Measurements from ENCODE around the gene CBFA2T3. TPM values are rescaled to one million over a fixed set of nuclear protein-coding genes. Genes with fewer than 3 reads are reported as not detected.

CBFA2T3 gene
- total RNA-seq, 4 donors from 2014 or later = 4.0 to 18.5 (median 5.5) TPM

- Histone ChIP-seq H3K27me3 (peaks cover 5% of the 10 kb centered on the region), H3K9me3 (no peaks in the 10 kb centered on the region), H3K36me3 (no peaks in the 10 kb centered on the region), H3K4me1 (no peaks in the 10 kb centered on the region), H3K27ac (no peak overlapping the region), H3K4me3 (no peak overlapping the region)
- 86% methylated on average over 21 of the region's 23 CpGs; no CpG with 5 or more reads in 1 of the 2 donors for WGBS, 2 donors (ENCODE audit: low coverage in 1 of 2)
- in situ Hi-C loops (cut with MboI; ENCODE audit: low pct_ligation_motif_present in 1 of 4, low pct_unique_long_range_greater_than_20kb in 1 of 4, low sequenced_read_pairs in 3 of 4) (no loop called here), intact Hi-C loops (cut with DNase I; ENCODE audit: low total_unique reads) (no loop called here)
- no peak for DNase-seq
- TF ChIP-seq POLR2A (IDR thresholded peaks at IDR 0.05) = no peak
- TF ChIP-seq EP300 (IDR thresholded peaks at IDR 0.05; ENCODE audit: low read depth) = no peak
- no peak for TF ChIP-seq POLR2AphosphoS5 (IDR thresholded peaks at IDR 0.05)
- TF ChIP-seq CTCF (IDR thresholded peaks at IDR 0.05) = no peak
Measured at GRCh38 chr16:88962478-88963152, 14.4 kb downstream of the CBFA2T3 start.

GRCh38 chr16:88961011-88961410 lies 16.0 kb downstream of the CBFA2T3 start:
- intact Hi-C loops (cut with DNase I; ENCODE audit: low total_unique reads) (no loop called here), in situ Hi-C loops (cut with MboI; ENCODE audit: low pct_ligation_motif_present in 1 of 4, low pct_unique_long_range_greater_than_20kb in 1 of 4, low sequenced_read_pairs in 3 of 4) (no loop called here)
- Histone ChIP-seq H3K27ac (no peak overlapping the region), H3K4me3 (no peak overlapping the region), H3K9me3 (no peaks in the 10 kb centered on the region), H3K27me3 (no peaks in the 10 kb centered on the region), H3K36me3 (no peaks in the 10 kb centered on the region), H3K4me1 (no peaks in the 10 kb centered on the region)
- DNase-seq = no peak
- WGBS, 2 donors (ENCODE audit: low coverage in 1 of 2) = 79 to 80% methylated on average over 2 to 9 of the region's 9 CpGs
- TF ChIP-seq POLR2AphosphoS5 (IDR thresholded peaks at IDR 0.05) = no peak
- no peak for TF ChIP-seq EP300 (IDR thresholded peaks at IDR 0.05; ENCODE audit: low read depth)
- no peak for TF ChIP-seq POLR2A (IDR thresholded peaks at IDR 0.05)
- no peak for TF ChIP-seq CTCF (IDR thresholded peaks at IDR 0.05)

- TF ChIP-seq POLR2A (IDR thresholded peaks at IDR 0.05) (no peak), CTCF (IDR thresholded peaks at IDR 0.05) (no peak), EP300 (IDR thresholded peaks at IDR 0.05; ENCODE audit: low read depth) (no peak), POLR2AphosphoS5 (IDR thresholded peaks at IDR 0.05) (no peak)
- in situ Hi-C loops (cut with MboI; ENCODE audit: low pct_ligation_motif_present in 1 of 4, low pct_unique_long_range_greater_than_20kb in 1 of 4, low sequenced_read_pairs in 3 of 4) (no loop called here), intact Hi-C loops (cut with DNase I; ENCODE audit: low total_unique reads) (no loop called here)
- no peaks in the 10 kb centered on the region for H3K36me3 ChIP-seq
- H3K9me3 ChIP-seq = no peaks in the 10 kb centered on the region
- 75 to 80% methylated on average over 2 to 3 of the region's 3 CpGs for WGBS, 2 donors (ENCODE audit: low coverage in 1 of 2)
- no peak for DNase-seq
- no peaks in the 10 kb centered on the region for H3K4me1 ChIP-seq
- H3K27me3 ChIP-seq = no peaks in the 10 kb centered on the region
- H3K27ac ChIP-seq = no peak overlapping the region
- H3K4me3 ChIP-seq = no peak overlapping the region
Measured at GRCh38 chr16:88960516-88960915, 16.5 kb downstream of the CBFA2T3 start.

DNA sequence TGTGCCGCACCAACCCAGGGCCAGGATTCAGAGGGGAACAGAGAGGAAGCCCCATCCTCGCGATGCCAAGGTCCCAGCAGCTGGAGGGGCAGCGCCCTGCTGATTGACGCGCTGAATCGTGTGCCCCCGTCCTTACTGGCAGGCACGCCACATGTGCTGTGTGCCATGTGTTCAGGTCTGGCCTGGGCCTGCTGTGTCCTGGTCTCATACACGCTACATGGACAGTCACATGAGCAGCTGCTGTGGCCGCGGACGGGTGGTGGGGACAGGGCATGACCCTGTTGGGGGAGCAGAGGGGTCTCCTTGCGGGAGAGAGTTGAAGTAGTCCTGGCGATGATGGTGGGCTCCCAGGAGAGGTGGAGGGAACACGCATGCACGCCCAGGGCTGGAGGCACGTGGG lies 18.0 kb downstream of the CBFA2T3 start:
- Histone ChIP-seq H3K36me3 (no peaks in the 10 kb centered on the region), H3K27me3 (peaks cover under 1% of the 10 kb centered on the region), H3K4me3 (no peak overlapping the region), H3K27ac (no peak overlapping the region), H3K4me1 (no peaks in the 10 kb centered on the region), H3K9me3 (no peaks in the 10 kb centered on the region)
- TF ChIP-seq CTCF (IDR thresholded peaks at IDR 0.05) = no peak
- TF ChIP-seq EP300 (IDR thresholded peaks at IDR 0.05; ENCODE audit: low read depth) = no peak
- TF ChIP-seq POLR2A (IDR thresholded peaks at IDR 0.05) = no peak
- TF ChIP-seq POLR2AphosphoS5 (IDR thresholded peaks at IDR 0.05) = no peak
- DNase-seq = no peak
- intact Hi-C loops (cut with DNase I; ENCODE audit: low total_unique reads) (no loop called here), in situ Hi-C loops (cut with MboI; ENCODE audit: low pct_ligation_motif_present in 1 of 4, low pct_unique_long_range_greater_than_20kb in 1 of 4, low sequenced_read_pairs in 3 of 4) (no loop called here)
- 80 to 86% methylated on average over 1 to 18 of the region's 18 CpGs for WGBS, 2 donors (ENCODE audit: low coverage in 1 of 2)
